ENCODE measurements around the gene CNTNAP2. TPM values are rescaled to one million over a fixed set of nuclear protein-coding genes. Genes with fewer than 3 reads are reported as not detected.

The CNTNAP2 gene
- total and polyA plus RNA-seq, 8 donors: 0.94 to 42.5 (median 38.6) TPM

- no peak overlapping the region for H3K4me3 ChIP-seq
- H3K4me1 ChIP-seq: no peaks in the 10 kb centered on the region
- ATAC-seq (no peak), DNase-seq (no peak)
- no peak for TF ChIP-seq CTCF (IDR thresholded peaks at IDR 0.05)
- H3K27me3 ChIP-seq: no peaks in the 10 kb centered on the region
- peaks cover 0 to 10% of the 10 kb centered on the region in 2 donors for H3K9me3 ChIP-seq
- intact Hi-C loops (cut with DNase I): no loop called here
- H3K27ac ChIP-seq: no peak overlapping the region
- no peaks in the 10 kb centered on the region for H3K36me3 ChIP-seq
Measured at GRCh38 chr7:146831875-146832274, 715.3 kb downstream of the CNTNAP2 start.

- intact Hi-C loops (cut with DNase I): no loop called here
- ATAC-seq: no peak
Measured at GRCh38 chr7:146844405-146844804, 727.8 kb downstream of the CNTNAP2 start.

GRCh38 chr7:146858690-146859089, 742.1 kb downstream of the CNTNAP2 start:
- Histone ChIP-seq H3K9me3 (no peaks in the 10 kb centered on the region), H3K27me3 (no peaks in the 10 kb centered on the region), H3K36me3 (no peaks in the 10 kb centered on the region), H3K4me3 (no peak overlapping the region), H3K27ac (no peak overlapping the region), H3K4me1 (no peaks in the 10 kb centered on the region)
- DNase-seq: no peak
- TF ChIP-seq CTCF (IDR thresholded peaks at IDR 0.05): no peak
- ATAC-seq: no peak
- intact Hi-C loops (cut with DNase I): no loop called here

More at GRCh38 chr7:146844405-146844804, 727.8 kb downstream of the CNTNAP2 start:
- Histone ChIP-seq H3K27me3 (no peaks in the 10 kb centered on the region), H3K36me3 (no peaks in the 10 kb centered on the region), H3K4me1 (no peaks in the 10 kb centered on the region), H3K4me3 (no peak overlapping the region), H3K27ac (no peak overlapping the region), H3K9me3 (no peaks in the 10 kb centered on the region)
- TF ChIP-seq CTCF (IDR thresholded peaks at IDR 0.05): no peak
- no peak for DNase-seq

- Histone ChIP-seq H3K4me3 (no peak overlapping the region), H3K27ac (no peak overlapping the region), H3K36me3 (no peaks in the 10 kb centered on the region), H3K4me1 (no peaks in the 10 kb centered on the region), H3K27me3 (no peaks in the 10 kb centered on the region), H3K9me3 (no peaks in the 10 kb centered on the region)
- intact Hi-C loops (cut with DNase I): no loop called here
- no peak for ATAC-seq
- DNase-seq: no peak
- TF ChIP-seq CTCF (IDR thresholded peaks at IDR 0.05): no peak
Measured at GRCh38 chr7:146861701-146862100, 745.1 kb downstream of the CNTNAP2 start.

- Histone ChIP-seq H3K4me1 (no peaks in the 10 kb centered on the region), H3K36me3 (no peaks in the 10 kb centered on the region), H3K9me3 (no peaks in the 10 kb centered on the region), H3K27ac (no peak overlapping the region), H3K4me3 (no peak overlapping the region), H3K27me3 (no peaks in the 10 kb centered on the region)
- TF ChIP-seq CTCF (IDR thresholded peaks at IDR 0.05): no peak
- ATAC-seq (no peak), DNase-seq (no peak)
- intact Hi-C loops (cut with DNase I): no loop called here
Measured at GRCh38 chr7:146862415-146862814, 745.8 kb downstream of the CNTNAP2 start.

Measured in left lung (tissue), 10 donors.